NCI-H146 (cell line): ENCODE measurements around the gene BRIP1.
"Not testable (repeated sequence)": the region's sequence is repeated elsewhere in the genome, so short reads cannot be mapped to it uniquely, and the experiment has no call there.

Experiments
- DNase-seq: peaks from one replicate; lab custom pipeline; 2025; lab: John Stamatoyannopoulos, UW

Gene BRIP1

DNA sequence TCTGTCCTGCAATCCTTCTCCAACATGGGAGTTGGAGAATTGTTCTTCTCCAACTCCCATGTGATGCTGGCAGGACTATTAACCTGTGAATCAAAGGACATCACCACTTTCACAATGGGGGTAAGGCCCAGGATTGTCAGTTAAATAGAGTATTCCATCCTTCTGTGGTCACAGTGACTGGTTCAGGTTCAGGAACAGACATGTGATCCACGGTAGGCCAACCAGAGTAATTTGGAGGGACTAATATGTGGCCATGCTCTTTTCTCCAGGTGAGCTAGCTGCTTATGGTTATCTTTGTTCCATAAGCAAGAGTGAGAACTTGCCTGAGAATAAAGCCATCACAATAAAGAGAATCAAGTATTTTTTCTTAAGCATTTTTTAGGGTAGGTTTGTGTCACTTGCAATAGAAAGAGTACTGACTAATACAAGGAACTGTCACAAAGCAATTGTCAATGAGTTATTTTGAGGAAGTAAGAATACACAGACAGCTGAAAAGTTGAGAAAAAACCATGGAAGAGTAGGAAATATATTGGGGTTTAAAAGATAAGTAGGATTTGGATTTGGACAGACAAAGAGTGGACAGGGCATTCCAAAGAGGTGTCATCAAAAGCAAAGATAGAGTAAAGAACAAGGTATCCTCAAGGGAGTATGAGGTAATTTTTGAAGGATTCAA, 63.4 kb downstream of the BRIP1 start:
- DNase-seq: no peak

DNA sequence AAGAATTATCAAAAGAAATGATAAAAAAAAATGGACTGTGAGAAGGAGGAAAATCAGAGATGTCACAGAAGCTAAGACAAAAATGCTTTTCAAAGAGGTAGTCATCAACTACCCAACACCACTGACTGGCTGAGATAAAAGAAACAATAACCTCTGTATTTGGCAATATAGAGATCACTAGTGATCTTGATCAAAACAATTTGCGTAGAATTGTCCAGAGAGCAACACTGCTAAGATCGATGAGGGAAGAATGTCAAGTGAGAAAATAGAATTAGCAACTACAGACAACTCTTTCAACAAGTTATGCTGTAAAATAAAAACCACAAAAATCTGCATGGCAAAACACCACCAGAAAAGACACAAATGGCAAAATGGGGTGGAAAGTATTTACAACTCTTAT, 66.0 kb downstream of the BRIP1 start:
- no peak for DNase-seq

DNA sequence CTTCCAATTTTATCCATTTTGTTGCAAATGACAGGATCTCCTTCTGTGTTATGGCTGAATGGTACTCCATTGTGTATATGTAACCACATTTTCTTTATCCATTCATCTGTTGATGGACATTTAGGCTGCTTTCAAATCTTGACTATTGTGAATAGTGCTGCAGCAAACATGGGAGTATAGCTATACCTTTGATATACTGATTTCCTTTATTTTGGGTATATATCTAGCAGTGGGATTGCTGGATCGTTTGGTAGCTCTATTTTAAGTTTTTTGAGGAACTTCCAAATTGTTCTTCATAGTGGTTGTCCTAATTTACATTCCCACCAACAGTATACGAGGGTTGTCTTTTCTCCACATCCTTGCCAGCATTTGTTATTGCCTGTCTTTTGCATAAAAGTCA, 67.8 kb downstream of the BRIP1 start:
- DNase-seq: no peak

DNA sequence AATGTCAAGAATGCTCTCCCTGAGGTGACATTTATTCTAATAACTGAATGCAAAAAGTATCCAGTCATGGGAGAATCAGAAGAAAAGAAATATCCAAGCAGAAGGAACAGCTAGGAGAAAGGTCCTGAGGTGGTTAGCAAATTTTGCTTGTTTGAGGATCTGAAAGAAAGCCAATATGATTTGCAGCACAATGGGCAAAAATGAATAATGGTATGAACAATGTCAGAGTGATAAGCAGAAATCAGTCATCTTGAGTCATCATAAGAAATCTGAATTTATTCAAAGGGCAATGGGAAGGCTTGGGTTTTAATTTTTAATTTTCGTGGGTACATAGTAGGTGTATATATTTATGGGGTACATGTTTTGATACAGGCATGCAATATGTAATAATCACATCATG, 68.5 kb downstream of the BRIP1 start:
- no peak for DNase-seq

DNA sequence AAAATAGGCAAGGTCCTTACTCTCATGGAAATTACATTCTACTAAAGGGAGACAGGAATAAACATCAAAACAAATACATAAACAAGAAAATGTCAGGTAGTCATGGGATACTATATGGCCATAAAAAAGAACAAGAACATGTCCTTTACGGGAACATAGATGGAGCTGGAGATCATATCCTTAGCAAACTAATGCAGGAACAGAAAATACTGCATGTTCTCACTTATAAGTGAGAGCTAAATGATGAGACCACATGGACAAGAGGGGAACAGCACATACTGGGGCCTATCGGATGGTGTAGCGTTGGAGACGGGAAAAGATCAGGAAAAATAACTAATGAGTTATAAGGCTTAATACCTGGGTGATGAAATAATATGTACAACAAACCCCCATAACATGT, 69.1 kb downstream of the BRIP1 start:
- DNase-seq: no peak

DNA sequence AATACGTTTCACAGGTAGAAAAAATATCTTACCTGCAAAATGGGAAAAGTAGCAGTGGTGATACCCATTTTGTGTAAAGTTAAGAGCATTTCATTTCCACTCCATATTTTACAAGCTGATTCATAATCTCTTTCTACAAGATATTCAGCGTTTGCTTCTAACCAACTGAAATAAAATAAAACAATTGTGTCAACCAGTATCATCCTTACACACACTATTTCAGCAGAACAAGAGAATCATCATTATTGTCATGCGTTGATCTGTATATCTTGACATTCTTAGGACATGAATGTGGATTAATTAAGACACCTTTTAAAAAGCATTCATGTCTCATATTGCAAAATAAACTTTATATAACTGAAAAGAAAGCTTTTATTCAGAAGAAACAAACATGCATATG, 69.8 kb downstream of the BRIP1 start:
- DNase-seq: no peak

DNA sequence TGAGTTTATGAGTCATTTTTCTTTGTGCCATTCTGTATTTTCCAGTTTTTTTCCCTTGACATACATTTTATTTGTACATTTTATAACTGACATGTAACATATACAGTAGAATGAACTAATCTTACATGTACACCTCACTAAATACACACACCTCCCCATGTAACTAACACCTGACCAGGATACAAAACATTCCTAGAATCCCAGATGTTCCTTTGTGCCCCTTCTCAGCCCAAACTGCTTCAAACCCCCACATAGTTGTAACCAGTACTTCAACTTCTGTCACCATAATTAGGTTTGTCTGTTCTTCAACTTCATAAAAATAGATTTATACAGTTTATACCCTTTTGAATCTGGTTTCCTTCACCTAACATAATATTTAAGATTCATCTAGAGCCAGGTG, 73.5 kb downstream of the BRIP1 start:
- no peak for DNase-seq

DNA sequence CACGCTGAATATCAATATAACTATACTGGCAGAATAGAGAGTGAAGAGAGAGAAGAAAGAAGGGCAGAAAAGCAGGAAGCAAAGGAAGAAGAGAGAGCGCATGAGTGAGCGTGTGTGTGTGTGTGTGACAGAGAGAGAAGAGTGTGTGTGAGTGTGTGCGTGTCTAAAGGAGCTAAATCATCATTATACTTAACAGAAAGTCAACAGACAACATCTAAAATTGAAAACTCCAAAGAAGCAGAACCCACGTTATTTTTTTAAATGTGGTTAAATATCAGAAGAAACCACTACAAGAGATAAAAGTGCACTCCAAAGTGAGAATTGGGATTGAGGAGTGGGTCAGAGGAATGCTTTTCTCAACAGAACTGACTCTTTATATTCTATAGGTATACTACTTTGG, 77.2 kb downstream of the BRIP1 start:
- DNase-seq: no peak

DNA sequence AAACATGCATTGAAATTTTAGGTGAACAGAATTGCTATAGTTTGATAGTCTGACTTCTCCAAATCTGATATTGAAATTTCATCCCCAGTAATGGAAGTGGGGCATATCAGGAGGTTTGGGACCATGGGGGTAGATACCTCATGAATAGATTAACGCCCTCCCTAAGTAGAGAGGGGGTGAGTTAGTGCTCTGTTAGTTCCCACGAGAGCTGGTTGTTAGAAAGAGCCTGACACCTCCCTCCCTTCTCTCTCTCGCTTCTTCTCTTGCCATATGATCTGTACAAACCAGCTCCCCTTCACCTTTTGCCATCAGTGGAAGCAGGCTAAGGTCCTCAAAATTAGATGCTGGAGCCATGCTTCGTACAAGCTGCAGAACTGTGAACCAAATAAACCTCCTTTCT, 78.8 kb downstream of the BRIP1 start:
- no peak for DNase-seq

DNA sequence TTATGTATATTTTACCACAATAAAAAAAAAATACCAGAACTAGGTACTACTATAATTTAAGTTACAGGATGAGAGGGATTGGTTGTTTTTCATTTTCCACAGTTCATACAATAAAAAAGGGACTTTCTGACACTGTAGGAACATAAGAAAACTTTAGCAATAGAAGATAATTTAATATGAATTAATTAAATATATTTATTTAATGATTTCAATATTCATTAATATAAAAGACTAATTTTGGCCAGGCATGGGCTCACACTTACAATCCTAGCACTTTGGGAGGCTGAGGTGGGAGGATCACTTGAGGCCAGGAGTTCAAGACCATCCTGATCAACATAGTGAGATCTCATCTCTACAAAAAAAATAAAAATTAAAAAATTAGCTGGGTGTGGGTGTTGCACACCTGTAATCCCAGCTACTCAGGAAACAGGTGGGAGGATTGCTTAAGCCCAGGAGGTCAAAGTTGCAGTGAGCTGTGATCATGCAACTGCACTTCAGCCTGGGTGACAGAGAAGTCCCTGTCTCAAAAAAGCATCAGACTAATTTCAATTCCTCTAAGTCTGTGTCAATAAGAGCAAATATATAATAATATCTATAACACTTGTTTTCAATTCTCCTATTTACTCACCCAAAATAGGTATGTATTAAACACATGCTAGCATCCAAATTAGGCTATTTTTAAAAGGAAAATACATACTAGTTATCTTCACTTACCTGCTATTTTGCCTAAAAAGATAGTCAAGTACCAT, 79.6 kb downstream of the BRIP1 start:
- no peak for DNase-seq

DNA sequence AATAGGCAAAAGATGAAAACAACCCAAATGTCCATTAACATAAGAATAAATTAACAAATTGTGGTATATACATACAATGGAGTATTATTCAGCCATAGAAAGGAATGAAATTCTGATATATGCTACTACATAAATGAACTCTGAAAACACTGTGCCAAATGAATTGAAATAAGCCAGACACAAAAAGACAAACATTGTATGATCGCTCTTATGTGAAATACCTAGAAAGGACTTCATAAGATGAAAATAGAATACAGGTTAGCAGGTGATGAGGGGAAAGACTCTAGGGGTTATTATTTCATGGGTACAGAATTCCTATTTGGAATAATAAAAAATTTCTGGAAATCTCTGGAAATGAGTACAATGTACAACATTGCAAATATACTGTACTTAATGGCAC, 80.2 kb downstream of the BRIP1 start:
- DNase-seq: no peak

DNA sequence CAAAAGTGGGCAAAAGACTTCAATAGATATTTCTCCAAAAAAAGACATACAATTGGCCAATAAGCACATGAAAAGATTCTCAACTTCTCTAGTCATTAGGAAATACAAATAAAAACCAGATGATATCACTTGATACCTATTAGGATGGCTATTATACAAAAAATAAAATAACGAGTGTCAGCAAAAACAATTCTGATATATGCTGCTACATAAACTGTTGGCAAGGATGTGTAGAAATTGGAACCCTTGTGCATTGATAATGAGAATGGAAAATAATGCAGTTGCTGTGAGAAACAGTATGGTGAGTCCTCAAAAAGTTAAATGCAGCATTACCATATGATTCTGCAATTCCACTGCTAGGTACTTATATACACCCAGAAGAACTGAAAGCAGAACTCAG, 80.6 kb downstream of the BRIP1 start:
- no peak for DNase-seq

DNA sequence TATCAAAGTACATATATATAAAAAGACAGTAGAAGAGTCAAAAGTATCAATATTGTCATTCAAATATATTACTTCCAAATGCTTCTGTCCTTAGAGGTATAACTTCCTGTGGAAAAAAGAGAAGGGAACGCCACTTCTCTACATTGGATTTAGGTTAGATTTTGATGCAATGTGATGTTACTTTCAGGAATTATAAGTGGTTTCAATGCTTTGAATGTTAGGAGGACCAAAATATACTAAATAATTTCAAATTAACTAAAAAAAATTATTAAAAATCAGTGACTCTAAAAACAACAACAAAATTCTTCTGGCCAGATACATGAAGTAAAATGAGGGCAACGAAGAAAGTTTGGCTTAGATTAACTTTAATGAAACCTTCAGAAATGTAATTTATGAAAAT, 88.0 kb downstream of the BRIP1 start:
- no peak for DNase-seq

DNA sequence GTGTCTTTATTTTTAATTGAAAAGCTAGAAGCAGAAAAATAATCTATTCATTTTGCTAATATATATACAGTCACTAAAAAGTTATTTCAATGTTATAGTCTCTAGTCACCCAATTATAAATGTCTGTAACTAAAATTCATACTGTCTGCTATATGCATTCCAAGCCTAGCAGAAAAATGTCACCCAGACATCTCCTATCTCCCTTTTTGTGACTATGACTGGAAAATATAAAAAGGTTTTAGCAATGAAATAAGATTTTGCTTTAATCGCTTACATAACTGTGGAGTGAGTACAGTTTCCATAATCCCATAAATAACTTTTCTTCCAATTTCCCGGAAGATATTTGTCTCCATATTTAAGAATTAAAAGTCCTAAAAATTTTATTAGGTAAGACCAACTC, 88.6 kb downstream of the BRIP1 start:
- DNase-seq: no peak

DNA sequence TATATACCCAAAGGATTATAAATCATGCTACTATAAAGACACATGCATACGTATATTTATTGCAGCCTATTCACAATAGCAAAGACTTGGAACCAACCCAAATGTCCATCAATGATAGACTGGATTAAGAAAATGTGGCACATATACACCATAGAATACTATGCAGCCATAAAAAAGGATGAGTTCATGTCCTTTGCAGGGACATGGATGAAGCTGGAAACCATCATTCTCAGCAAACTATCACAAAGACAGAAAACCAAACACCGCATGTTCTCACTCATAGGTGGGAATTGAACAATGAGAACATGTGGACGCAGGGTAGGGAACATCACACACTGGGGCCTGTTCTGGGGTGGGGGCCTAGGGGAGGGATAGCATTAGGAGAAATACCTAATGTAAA, 89.2 kb downstream of the BRIP1 start:
- DNase-seq: not testable (repeated sequence)

DNA sequence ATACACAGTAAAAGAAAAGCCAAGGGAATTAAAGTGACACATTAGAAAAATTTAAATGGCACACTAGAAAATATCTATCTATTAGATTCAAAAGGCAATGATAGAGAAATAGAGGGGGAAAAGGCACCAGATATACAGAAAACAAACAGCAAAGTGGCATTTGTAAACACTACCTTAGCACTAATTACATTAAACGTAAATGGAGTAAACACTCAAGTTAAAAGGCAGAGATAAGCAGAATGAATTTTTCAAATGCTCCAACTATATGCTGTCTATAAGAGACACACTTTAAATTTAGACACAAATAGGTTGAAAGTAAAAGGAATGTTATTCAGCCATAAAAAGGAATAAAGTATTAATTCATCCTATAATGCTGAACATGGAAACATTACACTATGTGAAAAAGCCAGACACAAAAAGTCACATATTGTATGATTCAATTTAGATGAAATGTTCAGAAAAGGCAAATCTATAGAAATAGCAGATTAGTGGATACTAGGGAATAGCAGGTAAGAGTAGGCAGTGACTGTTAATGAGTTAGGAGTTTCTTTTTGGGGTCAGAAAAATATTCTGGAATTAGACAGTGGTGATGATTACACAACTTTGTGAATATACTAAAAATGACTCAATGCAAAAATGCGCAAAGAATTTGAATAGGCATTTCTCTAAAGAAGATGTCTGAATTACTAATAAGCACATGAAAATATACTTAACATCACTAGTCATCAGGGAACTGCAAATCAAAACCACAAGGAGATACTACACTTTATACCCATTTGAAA, 92.4 kb downstream of the BRIP1 start:
- no peak for DNase-seq

DNA sequence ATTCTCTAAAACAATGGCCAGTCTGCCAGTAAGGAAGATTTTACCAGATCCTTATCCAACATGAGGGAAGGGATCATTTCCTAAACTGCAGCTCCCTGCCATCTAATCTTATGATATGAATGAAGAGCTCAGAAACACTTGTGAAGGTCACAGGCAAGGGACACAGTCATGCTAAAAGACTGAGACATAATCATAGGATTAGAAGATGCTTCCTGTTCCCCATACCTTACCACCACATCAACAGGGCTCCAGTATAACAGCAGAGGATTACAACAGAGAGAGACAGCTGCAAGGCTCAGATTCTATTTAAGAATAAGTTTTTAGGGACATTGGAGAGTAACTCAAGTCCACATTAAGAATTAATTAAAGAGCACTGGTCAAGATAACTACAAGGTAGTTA, 93.3 kb downstream of the BRIP1 start:
- DNase-seq: no peak

DNA sequence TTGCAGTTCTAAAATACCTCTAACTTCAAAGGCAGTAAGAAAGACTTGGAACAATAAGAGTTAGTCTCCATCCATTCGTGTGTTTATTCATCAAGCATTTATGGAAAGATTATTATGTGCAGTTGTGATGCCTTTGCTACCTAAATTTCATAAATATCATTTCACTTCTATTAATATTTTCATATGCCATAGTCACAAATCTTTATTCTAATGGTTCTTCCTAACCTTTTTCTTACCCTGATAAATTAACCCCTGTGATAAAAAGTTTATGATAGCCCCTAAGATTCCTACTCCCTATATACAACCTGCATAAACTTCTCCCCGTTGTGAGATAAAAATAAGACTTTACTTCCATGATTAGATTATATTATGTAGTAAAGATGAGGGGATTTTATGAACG, 94.9 kb downstream of the BRIP1 start:
- DNase-seq: no peak

DNA sequence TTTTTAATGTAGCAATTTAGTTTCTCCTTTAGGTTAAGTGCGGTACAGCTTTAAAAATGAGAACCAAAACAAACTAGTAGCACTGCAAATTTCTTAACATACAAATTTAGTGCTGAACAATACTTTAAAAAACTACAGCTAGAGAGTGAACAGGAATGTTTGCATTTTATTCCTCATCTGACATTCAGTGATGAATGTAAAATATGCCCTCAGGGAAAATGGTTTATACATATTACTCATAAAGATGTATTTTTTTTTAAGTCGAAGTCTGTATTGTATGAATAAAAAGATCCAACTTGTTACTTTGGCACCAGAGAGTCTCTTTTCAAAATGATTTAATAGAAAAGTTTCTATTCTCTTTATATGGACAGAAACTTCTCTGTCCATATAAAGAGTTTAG, 96.8 kb downstream of the BRIP1 start:
- no peak for DNase-seq

DNA sequence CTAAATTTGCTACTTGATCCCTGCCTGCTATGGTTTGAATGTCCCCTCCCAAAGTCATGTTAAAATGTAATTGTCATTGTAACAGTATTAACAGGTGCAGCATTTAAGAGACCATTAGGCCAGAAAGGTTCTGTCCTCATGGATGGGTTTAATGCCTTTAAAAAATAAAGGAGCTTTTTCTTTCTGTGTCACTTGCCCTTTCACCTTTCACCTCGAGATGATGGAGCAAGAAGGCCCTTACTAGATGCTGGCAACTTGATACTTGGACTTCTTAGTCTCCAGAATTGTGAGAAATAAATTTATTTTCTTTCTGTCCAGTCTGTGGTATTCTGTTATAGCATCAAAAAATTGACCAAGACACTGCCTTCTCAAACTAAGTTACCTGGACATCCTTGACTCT, 98.5 kb downstream of the BRIP1 start:
- no peak for DNase-seq

DNA sequence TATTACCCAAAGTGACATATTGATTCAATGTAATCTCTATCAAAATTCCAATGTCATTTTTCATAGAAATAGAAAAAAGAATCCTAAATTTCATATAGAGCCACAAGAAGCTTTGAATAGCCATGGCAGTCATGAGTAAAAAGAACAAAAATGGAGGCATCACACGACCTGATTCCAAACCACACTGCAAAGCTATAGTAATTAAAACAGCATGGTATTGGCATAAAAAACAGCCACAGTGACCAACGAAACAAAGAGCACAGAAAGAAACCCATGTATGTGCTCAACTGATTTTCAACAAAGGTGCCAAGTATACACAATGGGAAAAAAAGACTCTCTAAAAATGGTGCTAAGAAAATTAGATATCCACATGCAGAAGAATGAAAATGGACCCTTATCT, 101.5 kb downstream of the BRIP1 start:
- DNase-seq: no peak

DNA sequence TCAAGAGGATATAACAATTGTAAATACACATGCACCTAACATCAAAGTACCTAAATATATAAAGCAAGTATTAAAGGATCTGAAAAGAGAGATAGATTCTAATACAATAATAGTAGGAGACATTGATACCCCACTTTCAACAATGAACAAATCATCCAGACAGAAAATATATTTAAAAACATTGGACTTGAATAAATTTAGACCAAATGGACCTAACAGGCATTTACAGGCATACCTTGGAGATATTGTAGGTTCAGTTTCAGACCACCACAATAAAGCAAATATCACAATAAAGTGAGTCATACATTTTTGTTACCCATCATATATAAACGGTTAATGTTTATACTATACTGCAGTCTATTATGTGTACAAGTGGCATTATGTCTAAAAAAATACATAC, 104.0 kb downstream of the BRIP1 start:
- DNase-seq: no peak

DNA sequence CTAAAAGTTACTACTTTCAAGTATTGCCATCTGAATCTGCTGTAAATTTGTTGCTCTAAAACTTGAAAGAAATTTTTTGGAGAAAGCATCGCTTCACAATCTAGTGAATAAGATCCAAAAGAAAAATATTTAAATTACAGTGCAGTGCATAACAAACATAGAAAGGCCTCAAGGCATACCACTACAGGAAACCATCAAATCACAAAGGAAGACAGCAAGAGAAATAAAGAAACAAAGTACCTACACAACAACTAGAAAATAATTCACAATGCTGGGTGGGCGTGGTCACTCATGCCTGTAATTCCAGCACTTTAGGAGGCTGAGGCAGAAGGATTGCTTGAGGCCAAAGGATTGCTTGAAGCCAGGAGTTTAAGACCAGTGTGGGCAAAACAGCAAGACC, 104.9 kb downstream of the BRIP1 start:
- DNase-seq: no peak
